ENCODE results near the gene PDE8A. TPM values are rescaled to one million over a fixed set of nuclear protein-coding genes. Genes with fewer than 3 reads are reported as not detected.
"Not testable (repeated sequence)": the region's sequence is repeated elsewhere in the genome, so short reads cannot be mapped to it uniquely, and the experiment has no call there.

The PDE8A gene
- total RNA-seq, 6 experiments from 2014 or later: 32.7 to 40.5 (median 37.4) TPM

GRCh38 chr15:84992157-84992944 is 10.7 kb downstream of the PDE8A start:
- ATAC-seq: peak; percentile 38 to 95 (median 48)
- no peak for TF ChIP-seq CTCF (IDR thresholded peaks at IDR 0.05)
- no peak for DNase-seq
- Histone ChIP-seq H3K36me3 (no peaks in the 10 kb centered on the region), H3K4me3 (no peak overlapping the region), H3K4me1 (peaks cover 0 to 21% (median 0%) of the 10 kb centered on the region in 4 donors), H3K27ac (no peak overlapping the region), H3K27me3 (no peaks in the 10 kb centered on the region), H3K9me3 (no peaks in the 10 kb centered on the region)
- intact Hi-C loops (cut with DNase I): no loop called here
- 63% methylated on average over 3 of the region's 4 CpGs for WGBS (ENCODE audit: insufficient coverage, low coverage, low lambda C conversion rate, missing lambda C conversion rate)

GRCh38 chr15:84996055-84996454 is 14.4 kb downstream of the PDE8A start:
- no peaks in the 10 kb centered on the region for H3K36me3 ChIP-seq
- H3K4me1 ChIP-seq: peaks cover 0 to 29% (median 11%) of the 10 kb centered on the region in 4 donors
- no peak for ATAC-seq
- intact Hi-C loops (cut with DNase I): no loop called here
- H3K4me3 ChIP-seq: no peak overlapping the region
- no peak for TF ChIP-seq POLR2A (IDR thresholded peaks at IDR 0.05)
- no peaks in the 10 kb centered on the region for H3K9me3 ChIP-seq
- DNase-seq: no peak
- H3K27me3 ChIP-seq: no peaks in the 10 kb centered on the region
- H3K27ac ChIP-seq: no peak overlapping the region
- WGBS (ENCODE audit: insufficient coverage, low coverage, low lambda C conversion rate, missing lambda C conversion rate): 82% methylated on average over 1 of the region's 1 CpG

- H3K9me3 ChIP-seq; DNase-seq; H3K36me3 ChIP-seq; H3K27me3 ChIP-seq; ATAC-seq; H3K4me3 ChIP-seq; intact Hi-C loops (cut with DNase I); H3K27ac ChIP-seq: not testable (repeated sequence)
- WGBS (ENCODE audit: insufficient coverage, low coverage, low lambda C conversion rate, missing lambda C conversion rate): 97% methylated on average over 4 of the region's 5 CpGs
- H3K4me1 ChIP-seq: peaks cover 0 to 30% (median 11%) of the 10 kb centered on the region in 4 donors
These were observed 15.1 kb downstream of the PDE8A start for GRCh38 chr15:84996714-84997113.

GRCh38 chr15:84997214-84997613 is 15.6 kb downstream of the PDE8A start:
- H3K27ac ChIP-seq; H3K9me3 ChIP-seq; DNase-seq; H3K4me3 ChIP-seq; H3K36me3 ChIP-seq; intact Hi-C loops (cut with DNase I); ATAC-seq; H3K27me3 ChIP-seq: not testable (repeated sequence)
- 74% methylated on average over 3 of the region's 3 CpGs for WGBS (ENCODE audit: insufficient coverage, low coverage, low lambda C conversion rate, missing lambda C conversion rate)
- peaks cover 0 to 26% (median 11%) of the 10 kb centered on the region in 4 donors for H3K4me1 ChIP-seq

- TF ChIP-seq POLR2A (IDR thresholded peaks at IDR 0.05) (no peak), CTCF (IDR thresholded peaks at IDR 0.05) (no peak)
These were observed 18.7 kb downstream of the PDE8A start for GRCh38 chr15:85000189-85000864.

GRCh38 chr15:85000937-85001336 is 19.3 kb downstream of the PDE8A start:
- H3K27ac ChIP-seq: peak overlapping the region; percentile 63 to 94 (median 92)
- no peak for TF ChIP-seq POLR2A (IDR thresholded peaks at IDR 0.05)
- no peak for TF ChIP-seq CTCF (IDR thresholded peaks at IDR 0.05)
- 18% methylated on average over 5 of the region's 5 CpGs for WGBS (ENCODE audit: insufficient coverage, low coverage, low lambda C conversion rate, missing lambda C conversion rate)
- no peaks in the 10 kb centered on the region for H3K27me3 ChIP-seq
- intact Hi-C loops (cut with DNase I): no loop called here
- DNase-seq: no peak
- H3K4me1 ChIP-seq: peaks cover 0 to 47% (median 14%) of the 10 kb centered on the region in 4 donors
- no peaks in the 10 kb centered on the region for H3K9me3 ChIP-seq
- no peaks in the 10 kb centered on the region for H3K36me3 ChIP-seq
- no peak overlapping the region for H3K4me3 ChIP-seq
- peak; percentile 49 to 67 (median 61) for ATAC-seq

More at GRCh38 chr15:85000189-85000864, 18.7 kb downstream of the PDE8A start:
- Histone ChIP-seq H3K27me3 (no peaks in the 10 kb centered on the region), H3K9me3 (no peaks in the 10 kb centered on the region), H3K27ac (peak overlapping the region; percentile 63 to 94 (median 92)), H3K36me3 (no peaks in the 10 kb centered on the region), H3K4me3 (no peak overlapping the region), H3K4me1 (peaks cover 0 to 41% (median 12%) of the 10 kb centered on the region in 4 donors)
- DNase-seq (no peak), ATAC-seq (peak; percentile 73 to 90 (median 86))
- intact Hi-C loops (cut with DNase I): no loop called here

Measured in right lobe of liver (tissue), 6 donors.